ENCODE measurements around the gene CC2D1A.

Gene CC2D1A

DNA sequence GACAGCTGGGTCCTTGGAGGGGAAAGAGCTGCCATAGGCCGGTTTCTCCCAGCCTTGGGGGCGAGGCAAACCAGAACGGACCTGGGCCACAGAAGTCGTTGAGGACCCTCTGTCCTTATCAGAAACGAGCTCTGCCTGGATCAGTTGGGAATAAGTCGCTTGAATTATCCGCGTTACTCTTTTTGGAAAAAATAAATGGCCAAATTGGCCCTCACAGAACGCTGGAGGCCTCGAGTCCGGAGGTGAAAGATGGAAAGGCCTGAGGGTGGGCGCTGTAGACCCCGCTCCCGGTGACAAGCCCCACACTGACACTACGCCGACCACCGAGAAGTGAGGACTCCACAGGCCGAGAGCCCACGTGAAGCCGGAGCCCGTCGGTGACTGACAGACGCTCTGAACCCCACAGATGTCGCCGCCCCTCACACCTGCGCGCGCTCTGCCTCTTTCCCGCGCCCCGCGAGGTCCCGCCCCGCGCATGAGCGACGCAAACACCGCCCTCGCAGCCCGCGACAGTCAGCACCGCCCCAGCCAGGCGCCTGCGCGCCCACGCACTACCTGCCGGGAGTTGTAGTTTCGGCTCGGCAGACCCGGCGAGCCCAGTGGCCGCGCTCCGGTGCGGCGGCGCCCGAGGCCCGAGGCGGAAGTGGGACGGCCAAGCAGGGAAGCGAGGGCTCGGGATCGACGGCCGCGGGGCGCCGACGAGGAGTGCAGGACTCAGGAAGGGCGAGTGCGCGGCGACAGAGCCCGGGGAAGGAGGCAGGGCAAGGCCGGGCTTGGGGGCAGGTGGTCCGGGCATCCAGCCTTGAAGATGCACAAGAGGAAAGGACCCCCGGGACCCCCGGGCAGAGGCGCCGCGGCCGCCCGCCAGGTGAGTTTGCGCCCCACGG, at the start of gene CC2D1A, which contains the start of gene BRME1:
TSS of gene CC2D1A (plus strand) at position 568 of the 887 bp plus-strand sequence. CDS start at position 809, 241 bp downstream.
TSS of gene BRME1 (minus strand) at position 484 of the 887 bp plus-strand sequence. CDS start 1,225 bp downstream, outside the sequence.
- DNase-seq (ENCODE audit: extremely low read depth, low read depth) = no peak
- TF ChIP-seq, protein P1, sequence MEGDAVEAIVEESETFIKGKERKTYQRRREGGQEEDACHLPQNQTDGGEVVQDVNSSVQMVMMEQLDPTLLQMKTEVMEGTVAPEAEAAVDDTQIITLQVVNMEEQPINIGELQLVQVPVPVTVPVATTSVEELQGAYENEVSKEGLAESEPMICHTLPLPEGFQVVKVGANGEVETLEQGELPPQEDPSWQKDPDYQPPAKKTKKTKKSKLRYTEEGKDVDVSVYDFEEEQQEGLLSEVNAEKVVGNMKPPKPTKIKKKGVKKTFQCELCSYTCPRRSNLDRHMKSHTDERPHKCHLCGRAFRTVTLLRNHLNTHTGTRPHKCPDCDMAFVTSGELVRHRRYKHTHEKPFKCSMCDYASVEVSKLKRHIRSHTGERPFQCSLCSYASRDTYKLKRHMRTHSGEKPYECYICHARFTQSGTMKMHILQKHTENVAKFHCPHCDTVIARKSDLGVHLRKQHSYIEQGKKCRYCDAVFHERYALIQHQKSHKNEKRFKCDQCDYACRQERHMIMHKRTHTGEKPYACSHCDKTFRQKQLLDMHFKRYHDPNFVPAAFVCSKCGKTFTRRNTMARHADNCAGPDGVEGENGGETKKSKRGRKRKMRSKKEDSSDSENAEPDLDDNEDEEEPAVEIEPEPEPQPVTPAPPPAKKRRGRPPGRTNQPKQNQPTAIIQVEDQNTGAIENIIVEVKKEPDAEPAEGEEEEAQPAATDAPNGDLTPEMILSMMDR (IDR thresholded peaks at IDR 0.05; ENCODE audit: low read depth, low read length, missing control alignments) = no peak
- H3K4me3 ChIP-seq (replicated peaks; ENCODE audit: low read depth, low read length) = peak within 1 kb of the TSS; percentile 77

DNA sequence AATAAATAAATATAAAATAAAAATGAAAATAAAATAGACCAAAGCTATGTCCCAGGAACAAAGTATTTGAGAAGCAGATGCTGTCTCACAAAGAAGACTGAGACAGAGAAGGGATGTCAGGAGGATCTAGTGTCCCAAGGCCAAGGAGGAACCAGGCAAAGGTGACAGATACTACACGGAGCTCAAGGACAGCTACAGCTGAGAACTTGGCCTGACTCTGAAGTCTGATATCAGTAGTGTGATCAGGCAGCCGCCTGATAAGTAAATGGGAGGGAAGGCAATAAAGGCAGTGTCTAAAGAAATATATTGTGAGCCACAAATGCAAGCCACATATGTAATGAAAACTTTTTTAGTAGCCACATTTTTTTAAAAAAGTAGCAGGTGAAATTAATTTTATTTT, 49.5 kb upstream of the CC2D1A start:
- TF ChIP-seq, protein P1 (IDR thresholded peaks at IDR 0.05; ENCODE audit: low read depth, low read length, missing control alignments) = no peak
- no peak for DNase-seq (ENCODE audit: extremely low read depth, low read depth)
- H3K4me3 ChIP-seq (replicated peaks; ENCODE audit: low read depth, low read length) = no peak overlapping the region

DNA sequence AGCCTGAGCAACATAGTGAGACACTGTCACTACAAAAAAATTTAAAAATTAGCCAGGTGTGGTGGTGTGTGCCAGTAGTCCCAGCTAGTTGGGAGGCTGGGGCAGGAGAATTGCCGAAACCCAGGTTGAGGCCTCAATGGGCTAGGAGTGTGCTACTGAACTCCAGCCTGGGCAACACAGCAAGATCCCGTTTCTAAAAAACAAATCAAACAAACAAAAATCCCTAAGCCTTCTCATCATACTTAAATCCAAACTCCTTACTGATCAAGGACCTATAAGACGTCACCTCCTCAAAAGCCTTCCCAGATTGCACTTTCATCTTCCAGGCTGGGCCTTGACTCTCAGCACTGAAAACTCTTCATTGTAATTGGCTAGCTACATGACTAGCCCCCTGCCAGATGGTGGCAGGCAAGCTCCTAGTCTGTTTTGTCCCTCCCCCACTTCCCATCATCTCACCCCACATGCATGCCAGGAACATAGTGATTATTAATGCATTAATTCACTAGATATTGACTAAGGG, 46.6 kb upstream of the CC2D1A start:
- TF ChIP-seq, protein P1 (IDR thresholded peaks at IDR 0.05; ENCODE audit: low read depth, low read length, missing control alignments) = no peak
- no peak overlapping the region for H3K4me3 ChIP-seq (replicated peaks; ENCODE audit: low read depth, low read length)
- DNase-seq (ENCODE audit: extremely low read depth, low read depth) = no peak

DNA sequence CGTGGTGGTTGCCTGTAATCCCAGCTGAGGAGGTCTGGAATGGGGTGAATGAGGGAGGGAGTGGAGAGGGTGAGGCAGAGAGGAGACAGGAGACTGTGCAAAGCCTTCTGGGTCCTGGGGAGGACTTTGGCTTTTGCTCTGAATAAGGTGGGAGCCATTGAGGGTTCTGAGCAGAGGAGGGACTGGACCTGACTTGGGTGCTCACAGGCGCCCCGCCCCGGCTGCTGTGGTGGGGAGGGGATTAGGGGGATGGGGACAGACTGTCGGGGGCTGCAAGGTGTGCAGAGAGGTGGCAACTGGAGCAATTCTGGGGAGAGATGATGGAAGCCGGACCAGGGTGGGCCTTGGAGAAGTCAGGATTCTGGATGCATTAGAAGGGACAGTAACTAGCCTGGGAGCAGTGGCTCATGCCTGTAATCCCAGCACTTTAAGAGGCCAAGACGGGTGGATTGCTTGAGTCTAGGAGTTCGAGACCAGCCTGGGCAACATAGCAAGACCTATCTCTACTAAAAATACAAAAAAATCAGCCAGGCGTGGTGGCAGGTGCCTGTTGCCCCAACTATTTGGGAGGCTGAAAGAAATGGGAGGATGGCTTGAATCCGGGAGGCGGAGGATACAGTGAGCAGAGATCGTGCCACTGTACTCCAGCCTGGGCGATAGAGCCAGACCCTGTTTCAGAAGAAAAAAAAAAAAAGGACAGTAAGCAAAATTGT, 45.2 kb upstream of the CC2D1A start:
- peak overlapping the region; percentile 43 for H3K4me3 ChIP-seq (replicated peaks; ENCODE audit: low read depth, low read length)
- TF ChIP-seq, protein P1 (IDR thresholded peaks at IDR 0.05; ENCODE audit: low read depth, low read length, missing control alignments) = no peak
- DNase-seq (ENCODE audit: extremely low read depth, low read depth) = no peak

DNA sequence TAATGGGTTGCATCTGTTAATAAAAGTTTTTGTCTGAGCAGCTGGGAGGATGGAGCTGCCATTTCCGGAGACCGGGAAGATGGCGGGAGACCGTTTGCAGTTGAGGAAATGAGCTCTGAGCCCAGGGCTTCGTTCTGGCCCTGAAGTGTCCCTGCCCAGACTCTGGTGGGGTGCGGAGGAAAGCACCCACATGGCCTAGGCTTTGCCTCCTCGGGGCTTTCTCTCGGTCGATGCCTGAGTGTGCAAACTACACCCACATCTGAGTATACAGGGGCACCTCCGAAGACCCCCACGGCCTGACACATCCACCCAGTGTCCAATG, 44.6 kb upstream of the CC2D1A start:
- no peak for DNase-seq (ENCODE audit: extremely low read depth, low read depth)
- H3K4me3 ChIP-seq (replicated peaks; ENCODE audit: low read depth, low read length) = peak overlapping the region; percentile 43
- TF ChIP-seq, protein P1 (IDR thresholded peaks at IDR 0.05; ENCODE audit: low read depth, low read length, missing control alignments) = no peak

DNA sequence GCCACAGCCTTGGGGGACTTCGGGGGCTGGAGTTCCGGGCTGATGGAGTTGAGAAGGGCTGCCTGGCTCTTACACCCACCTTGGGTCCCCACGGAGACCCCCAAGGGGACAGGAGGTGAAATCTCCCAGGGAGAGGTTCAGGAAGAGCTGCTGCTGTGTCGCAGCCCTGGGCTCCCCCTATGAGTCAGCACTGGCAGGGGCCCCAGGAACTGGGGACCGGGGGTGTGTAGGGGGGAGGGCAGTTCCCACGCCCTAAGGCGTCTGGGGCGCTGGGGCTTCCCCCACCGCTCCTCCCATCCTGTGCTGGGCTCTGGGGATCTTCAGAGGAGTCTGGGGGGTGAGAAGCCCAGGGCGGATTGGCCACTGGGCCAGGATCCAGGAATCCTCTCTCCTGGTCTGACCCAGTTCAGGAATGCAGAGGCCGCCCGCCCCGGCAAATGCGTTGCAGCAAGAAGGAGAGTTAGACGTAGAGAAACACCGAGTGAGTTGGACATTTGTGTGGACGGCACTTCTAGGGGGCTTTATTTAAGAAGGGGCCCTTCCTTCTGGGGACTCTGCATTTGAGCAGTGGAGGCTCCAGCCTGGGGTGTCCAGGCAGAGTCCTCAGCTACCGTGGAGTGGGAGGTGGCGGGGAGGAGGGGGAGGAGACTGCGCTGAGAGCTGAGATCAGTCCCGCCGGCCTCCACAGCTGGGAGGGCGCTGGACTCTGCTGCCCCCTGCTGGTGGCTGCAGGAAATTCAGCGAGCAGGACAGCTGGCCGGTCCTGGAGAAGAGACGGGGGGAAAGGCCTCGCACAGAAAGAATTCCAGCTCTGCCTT, 44.1 kb upstream of the CC2D1A start:
- TF ChIP-seq, protein P1 (IDR thresholded peaks at IDR 0.05; ENCODE audit: low read depth, low read length, missing control alignments) = peak; percentile 85
- DNase-seq (ENCODE audit: extremely low read depth, low read depth) = no peak
- peak overlapping the region; percentile 43 for H3K4me3 ChIP-seq (replicated peaks; ENCODE audit: low read depth, low read length)
